ENCODE results near the gene MLKL. TPM values are rescaled to one million over a fixed set of nuclear protein-coding genes. Genes with fewer than 3 reads are reported as not detected.
A peak's percentile ranks its signal among the peaks of the same experiment; 100 is the strongest.

MLKL gene
- total RNA-seq, 1 donor from 2014 or later = 28.6 TPM

- TF ChIP-seq CTCF (IDR thresholded peaks at IDR 0.05) = no peak
- no peak for DNase-seq
- H3K4me3 ChIP-seq = no peak overlapping the region
- no peaks in the 10 kb centered on the region for H3K27me3 ChIP-seq
- ATAC-seq = no peak
- no peaks in the 10 kb centered on the region for H3K9me3 ChIP-seq
- H3K36me3 ChIP-seq = no peaks in the 10 kb centered on the region
- intact Hi-C loops (cut with DNase I) = no loop called here
- H3K27ac ChIP-seq = no peak overlapping the region
- H3K4me1 ChIP-seq = no peaks in the 10 kb centered on the region
Observed at GRCh38 chr16:74717367-74717766, 16.7 kb upstream of the MLKL start.

DNA sequence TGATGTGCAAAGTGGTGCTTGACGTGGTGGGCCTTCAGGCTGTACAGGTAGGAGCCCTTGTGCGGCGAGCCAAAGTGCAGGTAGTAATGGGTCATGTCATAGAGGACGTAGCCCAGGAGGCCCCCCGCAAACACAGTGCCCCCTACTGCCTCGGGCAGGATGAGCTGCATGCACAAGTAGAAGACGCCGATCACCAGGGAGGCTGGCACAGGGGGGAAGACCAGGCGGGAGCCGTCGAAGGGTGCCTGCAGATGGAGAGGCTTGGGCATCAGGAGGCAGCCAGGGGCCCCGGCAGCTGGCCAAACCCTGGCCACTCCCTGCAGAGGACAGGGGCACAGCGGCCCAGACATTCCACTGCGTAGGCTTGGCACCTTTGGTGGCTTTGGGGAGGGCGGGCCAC, 15.7 kb upstream of the MLKL start:
- DNase-seq (peak; percentile 58), ATAC-seq (no peak)
- TF ChIP-seq CTCF (IDR thresholded peaks at IDR 0.05) = no peak
- intact Hi-C loops (cut with DNase I) = no loop called here
- Histone ChIP-seq H3K4me1 (no peaks in the 10 kb centered on the region), H3K36me3 (no peaks in the 10 kb centered on the region), H3K9me3 (no peaks in the 10 kb centered on the region), H3K4me3 (no peak overlapping the region), H3K27me3 (no peaks in the 10 kb centered on the region), H3K27ac (no peak overlapping the region)

GRCh38 chr16:74713876-74714275, 13.2 kb upstream of the MLKL start:
- no peak for ATAC-seq
- H3K4me3 ChIP-seq = no peak overlapping the region
- no peaks in the 10 kb centered on the region for H3K4me1 ChIP-seq
- H3K9me3 ChIP-seq = no peaks in the 10 kb centered on the region
- no peaks in the 10 kb centered on the region for H3K27me3 ChIP-seq
- H3K36me3 ChIP-seq = no peaks in the 10 kb centered on the region
- peak; percentile 48 for DNase-seq
- H3K27ac ChIP-seq = no peak overlapping the region
- intact Hi-C loops (cut with DNase I) = no loop called here
- TF ChIP-seq CTCF (IDR thresholded peaks at IDR 0.05) = no peak

DNA sequence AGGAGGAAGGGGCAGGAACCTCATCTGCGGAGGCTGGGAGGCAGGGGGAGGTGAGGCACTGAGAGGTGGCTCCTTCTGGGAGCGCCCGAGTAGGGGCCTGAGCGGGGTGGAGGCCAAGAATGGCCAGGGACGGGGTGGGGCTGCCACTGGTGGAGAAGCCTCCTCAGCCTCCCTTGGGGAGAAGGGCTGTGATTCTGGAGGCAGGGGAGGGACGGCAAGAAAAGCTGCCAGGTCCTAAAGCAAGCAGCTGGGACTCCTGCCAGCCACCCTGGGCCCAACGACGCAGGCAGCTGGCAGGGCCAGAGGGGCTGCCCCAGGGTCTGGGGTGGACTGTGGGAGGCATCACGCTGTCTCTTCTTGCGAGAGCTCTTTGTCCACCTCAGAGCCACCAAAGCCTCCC, 12.7 kb upstream of the MLKL start:
- H3K36me3 ChIP-seq = no peaks in the 10 kb centered on the region
- intact Hi-C loops (cut with DNase I) = no loop called here

GRCh38 chr16:74711938-74712337, 11.3 kb upstream of the MLKL start:
- Histone ChIP-seq H3K36me3 (no peaks in the 10 kb centered on the region), H3K4me3 (no peak overlapping the region), H3K27me3 (no peaks in the 10 kb centered on the region), H3K4me1 (no peaks in the 10 kb centered on the region), H3K27ac (no peak overlapping the region), H3K9me3 (no peaks in the 10 kb centered on the region)
- DNase-seq = peak; percentile 39
- intact Hi-C loops (cut with DNase I) = no loop called here
- no peak for ATAC-seq
- no peak for TF ChIP-seq CTCF (IDR thresholded peaks at IDR 0.05)

More for the DNA sequence above, 12.7 kb upstream of the MLKL start:
- DNase-seq (peak; percentile 57), ATAC-seq (no peak)
- Histone ChIP-seq H3K27me3 (no peaks in the 10 kb centered on the region), H3K4me1 (no peaks in the 10 kb centered on the region), H3K9me3 (no peaks in the 10 kb centered on the region), H3K27ac (no peak overlapping the region), H3K4me3 (no peak overlapping the region)
- TF ChIP-seq CTCF (IDR thresholded peaks at IDR 0.05) = no peak

DNA sequence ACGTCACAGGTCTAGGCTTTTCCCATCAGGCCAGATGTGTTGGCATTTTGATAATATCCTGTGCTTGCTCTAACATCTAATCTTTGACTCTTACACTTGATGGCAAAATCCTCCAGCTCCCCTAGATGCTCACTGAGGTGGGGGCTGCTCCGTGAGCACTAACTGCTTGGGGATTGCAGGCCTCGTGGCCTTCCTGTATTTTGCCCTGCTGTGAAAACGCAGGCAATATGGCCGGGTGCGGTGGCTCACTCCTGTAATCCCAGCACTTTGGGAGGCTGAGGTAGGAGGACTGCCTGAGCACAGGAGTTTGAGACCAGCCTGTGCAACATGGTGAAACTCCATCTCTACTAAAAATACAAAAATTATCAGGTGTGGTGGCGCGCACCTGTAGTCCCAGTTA, 9.7 kb upstream of the MLKL start:
- no peak overlapping the region for H3K27ac ChIP-seq
- intact Hi-C loops (cut with DNase I) = no loop called here

More for the DNA sequence above, 9.7 kb upstream of the MLKL start:
- H3K4me1 ChIP-seq = no peaks in the 10 kb centered on the region
- DNase-seq (peak; percentile 9), ATAC-seq (no peak)
- no peak for TF ChIP-seq CTCF (IDR thresholded peaks at IDR 0.05)
- no peaks in the 10 kb centered on the region for H3K36me3 ChIP-seq
- no peak overlapping the region for H3K4me3 ChIP-seq
- no peaks in the 10 kb centered on the region for H3K27me3 ChIP-seq
- H3K9me3 ChIP-seq = no peaks in the 10 kb centered on the region
